ENCODE measurements around the gene CENPU.

DNA sequence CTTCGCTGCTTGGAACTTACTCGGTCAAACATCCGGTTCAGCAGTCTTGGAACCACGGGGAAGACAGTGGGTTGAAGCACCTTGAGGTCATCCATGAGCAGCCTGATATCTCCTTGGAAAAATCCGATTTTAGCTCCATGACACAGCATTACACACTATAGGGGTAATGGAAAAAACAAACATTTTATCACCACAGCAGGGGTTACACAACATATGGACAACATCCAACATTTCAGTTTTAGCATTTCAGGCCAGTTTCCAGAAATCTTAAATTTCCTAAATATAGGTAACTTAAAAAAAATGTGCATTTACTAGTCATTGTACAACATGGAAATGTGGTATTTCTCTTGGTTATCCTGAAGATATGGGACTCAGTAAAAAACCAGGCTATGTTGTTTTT is 34.4 kb upstream of the CENPU start:
- no peak for TF ChIP-seq GLI2 (tag by site-specific recombination; IDR thresholded peaks at IDR 0.05; ENCODE audit: borderline replicate concordance, low read depth)
- no peak for TF ChIP-seq HOXD13 (CRISPR knock-in tag; IDR thresholded peaks at IDR 0.05; ENCODE audit: borderline replicate concordance)
- TF ChIP-seq, protein P1, sequence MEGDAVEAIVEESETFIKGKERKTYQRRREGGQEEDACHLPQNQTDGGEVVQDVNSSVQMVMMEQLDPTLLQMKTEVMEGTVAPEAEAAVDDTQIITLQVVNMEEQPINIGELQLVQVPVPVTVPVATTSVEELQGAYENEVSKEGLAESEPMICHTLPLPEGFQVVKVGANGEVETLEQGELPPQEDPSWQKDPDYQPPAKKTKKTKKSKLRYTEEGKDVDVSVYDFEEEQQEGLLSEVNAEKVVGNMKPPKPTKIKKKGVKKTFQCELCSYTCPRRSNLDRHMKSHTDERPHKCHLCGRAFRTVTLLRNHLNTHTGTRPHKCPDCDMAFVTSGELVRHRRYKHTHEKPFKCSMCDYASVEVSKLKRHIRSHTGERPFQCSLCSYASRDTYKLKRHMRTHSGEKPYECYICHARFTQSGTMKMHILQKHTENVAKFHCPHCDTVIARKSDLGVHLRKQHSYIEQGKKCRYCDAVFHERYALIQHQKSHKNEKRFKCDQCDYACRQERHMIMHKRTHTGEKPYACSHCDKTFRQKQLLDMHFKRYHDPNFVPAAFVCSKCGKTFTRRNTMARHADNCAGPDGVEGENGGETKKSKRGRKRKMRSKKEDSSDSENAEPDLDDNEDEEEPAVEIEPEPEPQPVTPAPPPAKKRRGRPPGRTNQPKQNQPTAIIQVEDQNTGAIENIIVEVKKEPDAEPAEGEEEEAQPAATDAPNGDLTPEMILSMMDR (tag by site-specific recombination; IDR thresholded peaks at IDR 0.05) = no peak
- TF ChIP-seq ZBTB7A (tag by site-specific recombination; IDR thresholded peaks at IDR 0.05; ENCODE audit: low read depth) = no peak
- TF ChIP-seq ZNF791 (tag by site-specific recombination; IDR thresholded peaks at IDR 0.05) = no peak
- TF ChIP-seq, protein P2, sequence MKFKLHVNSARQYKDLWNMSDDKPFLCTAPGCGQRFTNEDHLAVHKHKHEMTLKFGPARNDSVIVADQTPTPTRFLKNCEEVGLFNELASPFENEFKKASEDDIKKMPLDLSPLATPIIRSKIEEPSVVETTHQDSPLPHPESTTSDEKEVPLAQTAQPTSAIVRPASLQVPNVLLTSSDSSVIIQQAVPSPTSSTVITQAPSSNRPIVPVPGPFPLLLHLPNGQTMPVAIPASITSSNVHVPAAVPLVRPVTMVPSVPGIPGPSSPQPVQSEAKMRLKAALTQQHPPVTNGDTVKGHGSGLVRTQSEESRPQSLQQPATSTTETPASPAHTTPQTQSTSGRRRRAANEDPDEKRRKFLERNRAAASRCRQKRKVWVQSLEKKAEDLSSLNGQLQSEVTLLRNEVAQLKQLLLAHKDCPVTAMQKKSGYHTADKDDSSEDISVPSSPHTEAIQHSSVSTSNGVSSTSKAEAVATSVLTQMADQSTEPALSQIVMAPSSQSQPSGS (tag by site-specific recombination; IDR thresholded peaks at IDR 0.05; ENCODE audit: low read depth) = no peak
- TF ChIP-seq SP3 (tag by site-specific recombination; IDR thresholded peaks at IDR 0.05) = no peak
- TF ChIP-seq, protein P3, sequence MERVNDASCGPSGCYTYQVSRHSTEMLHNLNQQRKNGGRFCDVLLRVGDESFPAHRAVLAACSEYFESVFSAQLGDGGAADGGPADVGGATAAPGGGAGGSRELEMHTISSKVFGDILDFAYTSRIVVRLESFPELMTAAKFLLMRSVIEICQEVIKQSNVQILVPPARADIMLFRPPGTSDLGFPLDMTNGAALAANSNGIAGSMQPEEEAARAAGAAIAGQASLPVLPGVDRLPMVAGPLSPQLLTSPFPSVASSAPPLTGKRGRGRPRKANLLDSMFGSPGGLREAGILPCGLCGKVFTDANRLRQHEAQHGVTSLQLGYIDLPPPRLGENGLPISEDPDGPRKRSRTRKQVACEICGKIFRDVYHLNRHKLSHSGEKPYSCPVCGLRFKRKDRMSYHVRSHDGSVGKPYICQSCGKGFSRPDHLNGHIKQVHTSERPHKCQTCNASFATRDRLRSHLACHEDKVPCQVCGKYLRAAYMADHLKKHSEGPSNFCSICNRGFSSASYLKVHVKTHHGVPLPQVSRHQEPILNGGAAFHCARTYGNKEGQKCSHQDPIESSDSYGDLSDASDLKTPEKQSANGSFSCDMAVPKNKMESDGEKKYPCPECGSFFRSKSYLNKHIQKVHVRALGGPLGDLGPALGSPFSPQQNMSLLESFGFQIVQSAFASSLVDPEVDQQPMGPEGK (tag by site-specific recombination; IDR thresholded peaks at IDR 0.05) = no peak
- no peak for TF ChIP-seq ZNF785 (tag by site-specific recombination; IDR thresholded peaks at IDR 0.05)
- TF ChIP-seq, protein P4, sequence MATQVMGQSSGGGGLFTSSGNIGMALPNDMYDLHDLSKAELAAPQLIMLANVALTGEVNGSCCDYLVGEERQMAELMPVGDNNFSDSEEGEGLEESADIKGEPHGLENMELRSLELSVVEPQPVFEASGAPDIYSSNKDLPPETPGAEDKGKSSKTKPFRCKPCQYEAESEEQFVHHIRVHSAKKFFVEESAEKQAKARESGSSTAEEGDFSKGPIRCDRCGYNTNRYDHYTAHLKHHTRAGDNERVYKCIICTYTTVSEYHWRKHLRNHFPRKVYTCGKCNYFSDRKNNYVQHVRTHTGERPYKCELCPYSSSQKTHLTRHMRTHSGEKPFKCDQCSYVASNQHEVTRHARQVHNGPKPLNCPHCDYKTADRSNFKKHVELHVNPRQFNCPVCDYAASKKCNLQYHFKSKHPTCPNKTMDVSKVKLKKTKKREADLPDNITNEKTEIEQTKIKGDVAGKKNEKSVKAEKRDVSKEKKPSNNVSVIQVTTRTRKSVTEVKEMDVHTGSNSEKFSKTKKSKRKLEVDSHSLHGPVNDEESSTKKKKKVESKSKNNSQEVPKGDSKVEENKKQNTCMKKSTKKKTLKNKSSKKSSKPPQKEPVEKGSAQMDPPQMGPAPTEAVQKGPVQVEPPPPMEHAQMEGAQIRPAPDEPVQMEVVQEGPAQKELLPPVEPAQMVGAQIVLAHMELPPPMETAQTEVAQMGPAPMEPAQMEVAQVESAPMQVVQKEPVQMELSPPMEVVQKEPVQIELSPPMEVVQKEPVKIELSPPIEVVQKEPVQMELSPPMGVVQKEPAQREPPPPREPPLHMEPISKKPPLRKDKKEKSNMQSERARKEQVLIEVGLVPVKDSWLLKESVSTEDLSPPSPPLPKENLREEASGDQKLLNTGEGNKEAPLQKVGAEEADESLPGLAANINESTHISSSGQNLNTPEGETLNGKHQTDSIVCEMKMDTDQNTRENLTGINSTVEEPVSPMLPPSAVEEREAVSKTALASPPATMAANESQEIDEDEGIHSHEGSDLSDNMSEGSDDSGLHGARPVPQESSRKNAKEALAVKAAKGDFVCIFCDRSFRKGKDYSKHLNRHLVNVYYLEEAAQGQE (tag by site-specific recombination; IDR thresholded peaks at IDR 0.05) = no peak
- TF ChIP-seq ZNF138 (tag by site-specific recombination; IDR thresholded peaks at IDR 0.05; ENCODE audit: borderline replicate concordance) = no peak
- TF ChIP-seq SALL2 (tag by site-specific recombination; IDR thresholded peaks at IDR 0.05; ENCODE audit: borderline replicate concordance) = no peak
- no peak for TF ChIP-seq ZNF654 (tag by site-specific recombination; IDR thresholded peaks at IDR 0.05; ENCODE audit: low read depth)
- no peak for TF ChIP-seq ZNF660 (tag by site-specific recombination; IDR thresholded peaks at IDR 0.05)

Data from HEK293 (cell line).